PC-3 (cell line): Measurements from ENCODE around the gene CDC5L.

ENCODE experiments used
- EZH2phosphoT487 ChIP-seq: fragments of 300-600 bp; sonication (generic); IDR thresholded peaks from 2 replicates; pipeline ENCODE4 v1.6.1; 2018; ENCODE audit warnings: mild to moderate bottlenecking, antibody characterized with exemption, low read length, borderline replicate concordance
- TF ChIP-seq, protein P1 (sequence below): fragments of 300-600 bp; sonication (generic); conservative IDR thresholded peaks from 2 replicates; pipeline ENCODE4 v1.5.1; 2017; ENCODE audit warnings: antibody characterized with exemption, low read depth, mild to moderate bottlenecking, low read length

DNA sequence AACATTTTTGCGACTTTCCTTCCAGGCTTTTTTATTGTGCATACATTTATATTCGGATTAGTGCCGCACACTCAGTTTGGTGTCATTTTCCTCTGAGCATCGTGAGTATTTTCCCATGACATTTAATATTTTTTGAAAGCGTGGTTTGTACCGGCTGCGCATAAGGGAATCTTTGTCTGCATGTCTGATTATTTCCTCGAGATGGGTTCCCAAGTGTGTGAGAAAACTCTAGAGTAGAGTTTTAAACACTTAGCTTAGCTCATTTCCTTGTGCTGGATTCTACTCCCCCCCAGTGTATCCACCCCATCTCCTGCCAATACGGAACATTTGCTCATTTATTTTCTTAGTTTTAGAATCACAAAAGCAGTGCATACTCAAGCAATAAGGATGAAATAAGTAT is 94.3 kb downstream of the CDC5L start:
- TF ChIP-seq EZH2phosphoT487 = no peak
- TF ChIP-seq, protein P1, sequence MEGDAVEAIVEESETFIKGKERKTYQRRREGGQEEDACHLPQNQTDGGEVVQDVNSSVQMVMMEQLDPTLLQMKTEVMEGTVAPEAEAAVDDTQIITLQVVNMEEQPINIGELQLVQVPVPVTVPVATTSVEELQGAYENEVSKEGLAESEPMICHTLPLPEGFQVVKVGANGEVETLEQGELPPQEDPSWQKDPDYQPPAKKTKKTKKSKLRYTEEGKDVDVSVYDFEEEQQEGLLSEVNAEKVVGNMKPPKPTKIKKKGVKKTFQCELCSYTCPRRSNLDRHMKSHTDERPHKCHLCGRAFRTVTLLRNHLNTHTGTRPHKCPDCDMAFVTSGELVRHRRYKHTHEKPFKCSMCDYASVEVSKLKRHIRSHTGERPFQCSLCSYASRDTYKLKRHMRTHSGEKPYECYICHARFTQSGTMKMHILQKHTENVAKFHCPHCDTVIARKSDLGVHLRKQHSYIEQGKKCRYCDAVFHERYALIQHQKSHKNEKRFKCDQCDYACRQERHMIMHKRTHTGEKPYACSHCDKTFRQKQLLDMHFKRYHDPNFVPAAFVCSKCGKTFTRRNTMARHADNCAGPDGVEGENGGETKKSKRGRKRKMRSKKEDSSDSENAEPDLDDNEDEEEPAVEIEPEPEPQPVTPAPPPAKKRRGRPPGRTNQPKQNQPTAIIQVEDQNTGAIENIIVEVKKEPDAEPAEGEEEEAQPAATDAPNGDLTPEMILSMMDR = no peak
